SK-N-SH treated with all-trans-retinoic acid at 6 μM for 48 hours (cell line): ENCODE data around the gene SF3B3.

ENCODE experiments used
- ATAC-seq: fragments of 200-7000 bp; cut with Tn5 transposase; 3 replicates; pipeline ENCODE4 v1.9.1; 2020; ENCODE audit warnings: mild to moderate bottlenecking, moderate library complexity
- ARNTL ChIP-seq: fragments of 450-650 bp; formaldehyde crosslinking; IDR thresholded peaks from 2 replicates; pipeline ENCODE4 v1.5.0; 2020; ENCODE audit warnings: low read depth, mild to moderate bottlenecking, moderate library complexity, borderline replicate concordance
- BACH2 ChIP-seq: fragments of 250-450 bp; sonication (Bioruptor Pico); IDR thresholded peaks from 2 replicates; pipeline ENCODE4 v1.9.0; 2021; ENCODE audit warnings: mild to moderate bottlenecking, borderline replicate concordance
- CREB5 ChIP-seq: fragments of 250-450 bp; sonication (Bioruptor Pico); IDR thresholded peaks from 2 replicates; pipeline ENCODE4 v1.5.1; 2020; ENCODE audit warnings: low read depth, mild to moderate bottlenecking, moderate library complexity
- CSDC2 ChIP-seq: fragments of 250-450 bp; sonication (Bioruptor Pico); IDR thresholded peaks from 2 replicates; pipeline ENCODE4 v1.5.0; 2020; ENCODE audit warnings: mild to moderate bottlenecking, moderate library complexity
- CSRNP3 ChIP-seq: fragments of 250-450 bp; sonication (Bioruptor Pico); IDR thresholded peaks from 2 replicates; pipeline ENCODE4 v1.5.1; 2021; ENCODE audit warnings: mild to moderate bottlenecking, moderate library complexity
- ESRRG ChIP-seq: fragments of 250-450 bp; sonication (Bioruptor Pico); IDR thresholded peaks from 2 replicates; pipeline ENCODE4 v1.6.1; 2021; ENCODE audit warnings: mild to moderate bottlenecking
- GLIS3 ChIP-seq: fragments of 250-450 bp; sonication (Bioruptor Pico); IDR thresholded peaks from 2 replicates; pipeline ENCODE4 v1.5.0; 2020; ENCODE audit warnings: mild to moderate bottlenecking, moderate library complexity
- ISL1 ChIP-seq: fragments of 250-450 bp; sonication (Bioruptor Pico); IDR thresholded peaks from 2 replicates; pipeline ENCODE4 v2.1.2; 2022; ENCODE audit warnings: mild to moderate bottlenecking, moderate library complexity
- OSR1 ChIP-seq: fragments of 250-450 bp; sonication (Bioruptor Pico); IDR thresholded peaks from 2 replicates; pipeline ENCODE4 v1.8.0; 2022; ENCODE audit warnings: moderate library complexity, mild to moderate bottlenecking, inconsistent platforms
- POU6F1 ChIP-seq: fragments of 250-450 bp; sonication (Bioruptor Pico); IDR thresholded peaks from 2 replicates; pipeline ENCODE4 v1.8.0; 2021; ENCODE audit warnings: low read depth, mild to moderate bottlenecking, moderate library complexity, borderline replicate concordance
- PPARA ChIP-seq: fragments of 250-450 bp; sonication (Bioruptor Pico); IDR thresholded peaks from 2 replicates; pipeline ENCODE4 v1.5.0; 2020; ENCODE audit warnings: mild to moderate bottlenecking, borderline replicate concordance
- SNAI2 ChIP-seq: fragments of 250-450 bp; sonication (Bioruptor Pico); IDR thresholded peaks from 2 replicates; pipeline ENCODE4 v1.5.0; 2020; ENCODE audit warnings: mild to moderate bottlenecking, moderate library complexity
- TOX ChIP-seq: fragments of 250-450 bp; sonication (Bioruptor Pico); IDR thresholded peaks from 2 replicates; pipeline ENCODE4 v1.8.0; 2021; ENCODE audit warnings: mild to moderate bottlenecking, moderate library complexity, borderline replicate concordance
- TSHZ2 ChIP-seq: fragments of 250-450 bp; sonication (Bioruptor Pico); IDR thresholded peaks from 2 replicates; pipeline ENCODE4 v1.5.0; 2020; ENCODE audit warnings: mild to moderate bottlenecking, moderate library complexity
- ZC3H10 ChIP-seq: fragments of 250-450 bp; sonication (Bioruptor Pico); IDR thresholded peaks from 2 replicates; pipeline ENCODE4 v1.5.1; 2021; ENCODE audit warnings: mild to moderate bottlenecking, moderate library complexity
- ZFP30 ChIP-seq: fragments of 450-650 bp; formaldehyde crosslinking; IDR thresholded peaks from 2 replicates; pipeline ENCODE4 v1.5.0; 2022; ENCODE audit warnings: mild to moderate bottlenecking, moderate library complexity
- ZNF565 ChIP-seq: fragments of 450-650 bp; formaldehyde crosslinking; conservative IDR thresholded peaks from 2 replicates; pipeline ENCODE4 v1.5.0; 2020; ENCODE audit warnings: low read depth, mild to moderate bottlenecking, moderate library complexity
- ZNF70 ChIP-seq: fragments of 450-650 bp; formaldehyde crosslinking; IDR thresholded peaks from 2 replicates; pipeline ENCODE4 v1.5.0; 2020; ENCODE audit warnings: mild to moderate bottlenecking, moderate library complexity
- ZNF8 ChIP-seq: fragments of 450-650 bp; formaldehyde crosslinking; IDR thresholded peaks from 2 replicates; pipeline ENCODE4 v1.5.0; 2020; ENCODE audit warnings: mild to moderate bottlenecking, moderate library complexity

SF3B3 gene

GRCh38 chr16:70610273-70611223, 86.9 kb downstream of the SF3B3 start:
- no peak for ATAC-seq
- TF ChIP-seq ISL1 (CRISPR knock-in tag), result no peak
- no peak for TF ChIP-seq BACH2 (CRISPR knock-in tag)
- no peak for TF ChIP-seq TOX
- TF ChIP-seq PPARA, result no peak
- TF ChIP-seq ZNF70 (CRISPR knock-in tag), result no peak
- TF ChIP-seq CSRNP3, result no peak
- no peak for TF ChIP-seq ZFP30 (CRISPR knock-in tag)
- no peak for TF ChIP-seq ZNF8 (CRISPR knock-in tag)
- no peak for TF ChIP-seq CSDC2 (CRISPR knock-in tag)
- TF ChIP-seq ESRRG (CRISPR knock-in tag), result no peak

GRCh38 chr16:70611224-70611598, 87.6 kb downstream of the SF3B3 start:
- no peak for ATAC-seq
- TF ChIP-seq OSR1 (CRISPR knock-in tag), result no peak
- TF ChIP-seq ISL1 (CRISPR knock-in tag), result no peak
- no peak for TF ChIP-seq ZC3H10 (CRISPR knock-in tag)
- TF ChIP-seq CSRNP3, result no peak
- no peak for TF ChIP-seq ARNTL (CRISPR knock-in tag)
- TF ChIP-seq TOX, result no peak
- no peak for TF ChIP-seq POU6F1 (CRISPR knock-in tag)
- TF ChIP-seq CSDC2 (CRISPR knock-in tag), result no peak
- no peak for TF ChIP-seq TSHZ2 (CRISPR knock-in tag)
- TF ChIP-seq ZNF565 (CRISPR knock-in tag), result no peak
- no peak for TF ChIP-seq BACH2 (CRISPR knock-in tag)

GRCh38 chr16:70611785-70612303, 88.2 kb downstream of the SF3B3 start:
- no peak for ATAC-seq
- TF ChIP-seq ZFP30 (CRISPR knock-in tag) (no peak), CSDC2 (CRISPR knock-in tag) (no peak), GLIS3 (CRISPR knock-in tag) (no peak), CSRNP3 (no peak), TOX (no peak), SNAI2 (CRISPR knock-in tag) (no peak), TSHZ2 (CRISPR knock-in tag) (no peak), OSR1 (CRISPR knock-in tag) (no peak), ISL1 (CRISPR knock-in tag) (no peak), ESRRG (CRISPR knock-in tag) (no peak), CREB5 (CRISPR knock-in tag) (no peak), ZNF8 (CRISPR knock-in tag) (no peak), PPARA (no peak)
